GM23338 (cell line): Measurements from ENCODE around the gene NPAS3. TPM values are rescaled to one million over a fixed set of nuclear protein-coding genes. Genes with fewer than 3 reads are reported as not detected.

Source experiments
- ATAC-seq: fragments of 200-7000 bp; cut with Tn5 transposase; 3 replicates; pipeline ENCODE4 v1.9.1; 2020
- DNase-seq: peaks from one replicate; pipeline ENCODE4 v3.0.0-alpha.2; 2015; ENCODE audit warnings: low spot score
- H2AFZ ChIP-seq: fragments of 200-600 bp; sonication (generic); 2 replicates; pipeline ENCODE4 v1.8.0; 2016; ENCODE audit warnings: antibody characterized with exemption, mild to moderate bottlenecking, moderate library complexity
- H3F3A ChIP-seq: fragments of 200-600 bp; sonication (generic); replicated peaks from 2 replicates; pipeline ENCODE4 v1.8.0; 2017; ENCODE audit warnings: antibody characterized with exemption, mixed run types, low read depth
- H3K27ac ChIP-seq: fragments of 200-600 bp; sonication (generic); 2 replicates; pipeline ENCODE4 v1.6.1; 2016; ENCODE audit warnings: low read depth
- H3K27me3 ChIP-seq: fragments of 200-600 bp; sonication (generic); 2 replicates; pipeline ENCODE4 v1.8.0; 2016; ENCODE audit warnings: mild to moderate bottlenecking, mixed run types, moderate library complexity; ENCODE audit not compliant: insufficient read depth
- H3K36me3 ChIP-seq: fragments of 200-600 bp; sonication (generic); 2 replicates; pipeline ENCODE4 v1.8.0; 2016; ENCODE audit warnings: mild to moderate bottlenecking; ENCODE audit not compliant: insufficient read depth
- H3K4me1 ChIP-seq: fragments of 200-600 bp; sonication (generic); 2 replicates; pipeline ENCODE4 v1.8.0; 2016; ENCODE audit warnings: mild to moderate bottlenecking, moderate library complexity; ENCODE audit not compliant: insufficient read depth
- H3K4me2 ChIP-seq: fragments of 200-600 bp; sonication (generic); 2 replicates; pipeline ENCODE4 v1.7.1; 2017; ENCODE audit warnings: mixed run types
- H3K4me3 ChIP-seq: fragments of 200-600 bp; sonication (generic); 2 replicates; pipeline ENCODE4 v1.6.1; 2016; ENCODE audit warnings: mixed run types
- H3K79me2 ChIP-seq: fragments of 200-600 bp; sonication (generic); replicated peaks from 2 replicates; pipeline ENCODE4 v1.8.0; 2017; ENCODE audit warnings: mild to moderate bottlenecking; ENCODE audit not compliant: insufficient read depth
- H3K9me2 ChIP-seq: fragments of 200-600 bp; sonication (generic); 2 replicates; pipeline ENCODE4 v1.8.0; 2017; ENCODE audit not compliant: insufficient read depth
- H4K20me1 ChIP-seq: fragments of 200-600 bp; sonication (generic); replicated peaks from 2 replicates; pipeline ENCODE4 v1.8.0; 2017; ENCODE audit warnings: mild to moderate bottlenecking; ENCODE audit not compliant: insufficient read depth
- H3K27ac Mint-ChIP-seq: 2 replicates; pipeline ENCODE4 v1.8.0; 2020; ENCODE audit warnings: inconsistent platforms, mild to moderate bottlenecking, moderate library complexity, mixed read lengths
- H3K27me3 Mint-ChIP-seq: 3 replicates; pipeline ENCODE4 v1.8.0; 2022; ENCODE audit warnings: low read depth, mild to moderate bottlenecking, moderate library complexity, mixed read lengths, inconsistent platforms; ENCODE audit not compliant: insufficient read depth, poor library complexity
- H3K36me3 Mint-ChIP-seq: 3 replicates; pipeline ENCODE4 v1.8.0; 2021; ENCODE audit warnings: low read depth, mild to moderate bottlenecking, inconsistent platforms, moderate library complexity, mixed read lengths
- H3K4me1 Mint-ChIP-seq: 3 replicates; pipeline ENCODE4 v1.8.0; 2020; ENCODE audit warnings: mild to moderate bottlenecking, inconsistent platforms, mixed read lengths
- H3K4me3 Mint-ChIP-seq: 3 replicates; pipeline ENCODE4 v1.8.0; 2021; ENCODE audit warnings: moderate library complexity, mild to moderate bottlenecking, inconsistent platforms, mixed read lengths
- H3K9me3 Mint-ChIP-seq: 3 replicates; pipeline ENCODE4 v1.8.0; 2020; ENCODE audit warnings: moderate library complexity, mild to moderate bottlenecking, inconsistent platforms, mixed read lengths
- CREB1 ChIP-seq: fragments of 250-450 bp; sonication (Bioruptor Pico); IDR thresholded peaks from 2 replicates; pipeline ENCODE4 v1.5.0; 2020; ENCODE audit warnings: low read depth, mild to moderate bottlenecking, moderate library complexity
- EZH2 ChIP-seq: fragments of 200-600 bp; sonication (generic); IDR thresholded peaks from one replicate; pipeline ENCODE4 v1.8.0; 2017; ENCODE audit warnings: antibody characterized with exemption, mild to moderate bottlenecking, low read depth; ENCODE audit not compliant: unreplicated experiment
- EZH2phosphoT487 ChIP-seq: fragments of 200-600 bp; sonication (generic); IDR thresholded peaks from one replicate; pipeline ENCODE4 v1.8.1; 2018; ENCODE audit warnings: antibody characterized with exemption; ENCODE audit not compliant: unreplicated experiment
- JUNB ChIP-seq: IDR thresholded peaks from one replicate; pipeline ENCODE4 v1.6.1; 2016; ENCODE audit warnings: antibody characterized with exemption; ENCODE audit not compliant: unreplicated experiment
- NANOG ChIP-seq: IDR thresholded peaks from 2 replicates; pipeline ENCODE4 v1.6.1; 2016; ENCODE audit warnings: antibody characterized with exemption, borderline replicate concordance
- POLR2AphosphoS5 ChIP-seq: IDR thresholded peaks from 2 replicates; pipeline ENCODE4 v1.6.1; 2016; ENCODE audit warnings: antibody characterized with exemption, low read depth
- STAT1 ChIP-seq: IDR thresholded peaks from one replicate; pipeline ENCODE4 v1.6.1; 2016; ENCODE audit warnings: antibody characterized with exemption; ENCODE audit not compliant: unreplicated experiment
- ZNF114 ChIP-seq: fragments of 250-450 bp; sonication (Bioruptor Pico); IDR thresholded peaks from 2 replicates; pipeline ENCODE4 v1.5.0; 2020; ENCODE audit warnings: mild to moderate bottlenecking, moderate library complexity
- ZNF331 ChIP-seq: fragments of 250-450 bp; sonication (Bioruptor Pico); IDR thresholded peaks from 2 replicates; pipeline ENCODE4 v1.5.0; 2020; ENCODE audit warnings: low read depth, mild to moderate bottlenecking, moderate library complexity
- polyA plus RNA-seq: library from polyadenylated mRNA; unstranded; fragments of >200 nt; fragmentation: Nextera tagmentation; extraction: Ambion mirVana; gene quantifications from 2 replicates; pipeline ENCODE4 v1.2.1, GENCODE V29; 2016
- total RNA-seq: library from RNA; depleted of rRNA; stranded (reverse); fragments of >200 nt; shearing (Covaris generic); gene quantifications from 2 replicates; pipeline ENCODE4 v1.2.3, GENCODE V29; 2014
- TF ChIP-seq, protein P1 (sequence below): fragments of 250-450 bp; sonication (Bioruptor Pico); IDR thresholded peaks from 2 replicates; pipeline ENCODE4 v1.5.0; 2020; ENCODE audit warnings: mild to moderate bottlenecking, moderate library complexity
- TF ChIP-seq, protein P2 (sequence below): IDR thresholded peaks from one replicate; pipeline ENCODE4 v1.6.1; 2018; ENCODE audit warnings: antibody characterized with exemption; ENCODE audit not compliant: unreplicated experiment
- TF ChIP-seq, protein P3 (sequence below): IDR thresholded peaks from 2 replicates; pipeline ENCODE4 v1.6.1; 2016; ENCODE audit warnings: antibody characterized with exemption
- TF ChIP-seq, protein P4 (sequence below), 2 experiments: fragments of 200-600 bp in 1 of 2; sonication (generic) in 1 of 2; conservative IDR thresholded peaks; 2 replicates each; pipeline versions ENCODE4 v1.5.1 to v1.6.1; 2016 to 2017; ENCODE audit warnings: antibody characterized with exemption in 2 of 2, low read depth in 2 of 2, mild to moderate bottlenecking in 2 of 2, moderate library complexity in 1 of 2

The NPAS3 gene
- total and polyA plus RNA-seq, 2 experiments from 2014 or later, result 0.17 to 0.19 TPM

DNA sequence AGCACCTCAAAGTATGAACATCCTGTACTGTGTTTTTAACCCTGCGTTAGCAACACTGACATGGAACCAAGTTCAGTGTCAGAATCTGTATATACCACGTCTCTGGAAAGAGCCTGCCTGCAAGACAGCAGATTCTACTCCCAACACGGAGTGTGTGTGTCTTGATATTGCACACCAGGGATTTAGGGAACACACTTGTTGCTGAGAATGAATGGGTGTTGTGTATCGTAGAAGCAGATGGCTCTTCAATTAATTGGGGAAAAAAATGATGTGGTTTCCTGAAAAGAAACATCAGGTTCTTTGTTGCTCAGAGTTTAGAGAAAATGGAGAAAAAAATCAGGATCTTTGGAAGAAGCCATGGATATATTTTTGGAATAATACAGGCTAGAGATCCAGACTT is 841.4 kb downstream of the NPAS3 start:
- H3K27ac ChIP-seq, result no peak overlapping the region

More for the DNA sequence above, 841.4 kb downstream of the NPAS3 start:
- Histone ChIP-seq H3F3A (no peaks in the 10 kb centered on the region), H3K27me3 (no peaks in the 10 kb centered on the region), H3K4me2 (no peak overlapping the region), H3K9me2 (peaks cover 5% of the 10 kb centered on the region; the same call in 1 of the 2 replicates), H4K20me1 (no peaks in the 10 kb centered on the region), H3K4me3 (no peak overlapping the region), H3K4me1 (peaks cover 23% of the 10 kb centered on the region), H3K79me2 (no peaks in the 10 kb centered on the region), H2AFZ (no peak overlapping the region), H3K36me3 (no peaks in the 10 kb centered on the region)
- ATAC-seq (no peak), DNase-seq (no peak)
- no peaks in the 10 kb centered on the region for H3K36me3 Mint-ChIP-seq
- TF ChIP-seq EZH2phosphoT487 (no peak), EZH2 (no peak), ZNF331 (CRISPR knock-in tag) (no peak), CREB1 (CRISPR knock-in tag) (no peak), NANOG (no peak), STAT1 (no peak), POLR2AphosphoS5 (no peak), ZNF114 (CRISPR knock-in tag) (no peak), JUNB (no peak)
- TF ChIP-seq, protein P1, sequence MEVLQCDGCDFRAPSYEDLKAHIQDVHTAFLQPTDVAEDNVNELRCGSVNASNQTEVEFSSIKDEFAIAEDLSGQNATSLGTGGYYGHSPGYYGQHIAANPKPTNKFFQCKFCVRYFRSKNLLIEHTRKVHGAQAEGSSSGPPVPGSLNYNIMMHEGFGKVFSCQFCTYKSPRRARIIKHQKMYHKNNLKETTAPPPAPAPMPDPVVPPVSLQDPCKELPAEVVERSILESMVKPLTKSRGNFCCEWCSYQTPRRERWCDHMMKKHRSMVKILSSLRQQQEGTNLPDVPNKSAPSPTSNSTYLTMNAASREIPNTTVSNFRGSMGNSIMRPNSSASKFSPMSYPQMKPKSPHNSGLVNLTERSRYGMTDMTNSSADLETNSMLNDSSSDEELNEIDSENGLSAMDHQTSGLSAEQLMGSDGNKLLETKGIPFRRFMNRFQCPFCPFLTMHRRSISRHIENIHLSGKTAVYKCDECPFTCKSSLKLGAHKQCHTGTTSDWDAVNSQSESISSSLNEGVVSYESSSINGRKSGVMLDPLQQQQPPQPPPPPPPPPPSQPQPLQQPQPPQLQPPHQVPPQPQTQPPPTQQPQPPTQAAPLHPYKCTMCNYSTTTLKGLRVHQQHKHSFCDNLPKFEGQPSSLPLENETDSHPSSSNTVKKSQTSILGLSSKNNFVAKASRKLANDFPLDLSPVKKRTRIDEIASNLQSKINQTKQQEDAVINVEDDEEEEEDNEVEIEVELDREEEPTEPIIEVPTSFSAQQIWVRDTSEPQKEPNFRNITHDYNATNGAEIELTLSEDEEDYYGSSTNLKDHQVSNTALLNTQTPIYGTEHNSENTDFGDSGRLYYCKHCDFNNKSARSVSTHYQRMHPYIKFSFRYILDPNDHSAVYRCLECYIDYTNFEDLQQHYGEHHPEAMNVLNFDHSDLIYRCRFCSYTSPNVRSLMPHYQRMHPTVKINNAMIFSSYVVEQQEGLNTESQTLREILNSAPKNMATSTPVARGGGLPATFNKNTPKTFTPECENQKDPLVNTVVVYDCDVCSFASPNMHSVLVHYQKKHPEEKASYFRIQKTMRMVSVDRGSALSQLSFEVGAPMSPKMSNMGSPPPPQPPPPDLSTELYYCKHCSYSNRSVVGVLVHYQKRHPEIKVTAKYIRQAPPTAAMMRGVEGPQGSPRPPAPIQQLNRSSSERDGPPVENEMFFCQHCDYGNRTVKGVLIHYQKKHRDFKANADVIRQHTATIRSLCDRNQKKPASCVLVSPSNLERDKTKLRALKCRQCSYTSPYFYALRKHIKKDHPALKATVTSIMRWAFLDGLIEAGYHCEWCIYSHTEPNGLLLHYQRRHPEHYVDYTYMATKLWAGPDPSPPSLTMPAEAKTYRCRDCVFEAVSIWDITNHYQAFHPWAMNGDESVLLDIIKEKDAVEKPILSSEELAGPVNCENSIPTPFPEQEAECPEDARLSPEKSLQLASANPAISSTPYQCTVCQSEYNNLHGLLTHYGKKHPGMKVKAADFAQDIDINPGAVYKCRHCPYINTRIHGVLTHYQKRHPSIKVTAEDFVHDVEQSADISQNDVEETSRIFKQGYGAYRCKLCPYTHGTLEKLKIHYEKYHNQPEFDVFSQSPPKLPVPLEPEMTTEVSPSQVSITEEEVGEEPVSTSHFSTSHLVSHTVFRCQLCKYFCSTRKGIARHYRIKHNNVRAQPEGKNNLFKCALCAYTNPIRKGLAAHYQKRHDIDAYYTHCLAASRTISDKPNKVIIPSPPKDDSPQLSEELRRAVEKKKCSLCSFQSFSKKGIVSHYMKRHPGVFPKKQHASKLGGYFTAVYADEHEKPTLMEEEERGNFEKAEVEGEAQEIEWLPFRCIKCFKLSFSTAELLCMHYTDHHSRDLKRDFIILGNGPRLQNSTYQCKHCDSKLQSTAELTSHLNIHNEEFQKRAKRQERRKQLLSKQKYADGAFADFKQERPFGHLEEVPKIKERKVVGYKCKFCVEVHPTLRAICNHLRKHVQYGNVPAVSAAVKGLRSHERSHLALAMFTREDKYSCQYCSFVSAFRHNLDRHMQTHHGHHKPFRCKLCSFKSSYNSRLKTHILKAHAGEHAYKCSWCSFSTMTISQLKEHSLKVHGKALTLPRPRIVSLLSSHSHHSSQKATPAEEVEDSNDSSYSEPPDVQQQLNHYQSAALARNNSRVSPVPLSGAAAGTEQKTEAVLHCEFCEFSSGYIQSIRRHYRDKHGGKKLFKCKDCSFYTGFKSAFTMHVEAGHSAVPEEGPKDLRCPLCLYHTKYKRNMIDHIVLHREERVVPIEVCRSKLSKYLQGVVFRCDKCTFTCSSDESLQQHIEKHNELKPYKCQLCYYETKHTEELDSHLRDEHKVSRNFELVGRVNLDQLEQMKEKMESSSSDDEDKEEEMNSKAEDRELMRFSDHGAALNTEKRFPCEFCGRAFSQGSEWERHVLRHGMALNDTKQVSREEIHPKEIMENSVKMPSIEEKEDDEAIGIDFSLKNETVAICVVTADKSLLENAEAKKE (CRISPR knock-in tag), result no peak
- TF ChIP-seq, protein P2, sequence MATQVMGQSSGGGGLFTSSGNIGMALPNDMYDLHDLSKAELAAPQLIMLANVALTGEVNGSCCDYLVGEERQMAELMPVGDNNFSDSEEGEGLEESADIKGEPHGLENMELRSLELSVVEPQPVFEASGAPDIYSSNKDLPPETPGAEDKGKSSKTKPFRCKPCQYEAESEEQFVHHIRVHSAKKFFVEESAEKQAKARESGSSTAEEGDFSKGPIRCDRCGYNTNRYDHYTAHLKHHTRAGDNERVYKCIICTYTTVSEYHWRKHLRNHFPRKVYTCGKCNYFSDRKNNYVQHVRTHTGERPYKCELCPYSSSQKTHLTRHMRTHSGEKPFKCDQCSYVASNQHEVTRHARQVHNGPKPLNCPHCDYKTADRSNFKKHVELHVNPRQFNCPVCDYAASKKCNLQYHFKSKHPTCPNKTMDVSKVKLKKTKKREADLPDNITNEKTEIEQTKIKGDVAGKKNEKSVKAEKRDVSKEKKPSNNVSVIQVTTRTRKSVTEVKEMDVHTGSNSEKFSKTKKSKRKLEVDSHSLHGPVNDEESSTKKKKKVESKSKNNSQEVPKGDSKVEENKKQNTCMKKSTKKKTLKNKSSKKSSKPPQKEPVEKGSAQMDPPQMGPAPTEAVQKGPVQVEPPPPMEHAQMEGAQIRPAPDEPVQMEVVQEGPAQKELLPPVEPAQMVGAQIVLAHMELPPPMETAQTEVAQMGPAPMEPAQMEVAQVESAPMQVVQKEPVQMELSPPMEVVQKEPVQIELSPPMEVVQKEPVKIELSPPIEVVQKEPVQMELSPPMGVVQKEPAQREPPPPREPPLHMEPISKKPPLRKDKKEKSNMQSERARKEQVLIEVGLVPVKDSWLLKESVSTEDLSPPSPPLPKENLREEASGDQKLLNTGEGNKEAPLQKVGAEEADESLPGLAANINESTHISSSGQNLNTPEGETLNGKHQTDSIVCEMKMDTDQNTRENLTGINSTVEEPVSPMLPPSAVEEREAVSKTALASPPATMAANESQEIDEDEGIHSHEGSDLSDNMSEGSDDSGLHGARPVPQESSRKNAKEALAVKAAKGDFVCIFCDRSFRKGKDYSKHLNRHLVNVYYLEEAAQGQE, result no peak
- TF ChIP-seq, protein P3, sequence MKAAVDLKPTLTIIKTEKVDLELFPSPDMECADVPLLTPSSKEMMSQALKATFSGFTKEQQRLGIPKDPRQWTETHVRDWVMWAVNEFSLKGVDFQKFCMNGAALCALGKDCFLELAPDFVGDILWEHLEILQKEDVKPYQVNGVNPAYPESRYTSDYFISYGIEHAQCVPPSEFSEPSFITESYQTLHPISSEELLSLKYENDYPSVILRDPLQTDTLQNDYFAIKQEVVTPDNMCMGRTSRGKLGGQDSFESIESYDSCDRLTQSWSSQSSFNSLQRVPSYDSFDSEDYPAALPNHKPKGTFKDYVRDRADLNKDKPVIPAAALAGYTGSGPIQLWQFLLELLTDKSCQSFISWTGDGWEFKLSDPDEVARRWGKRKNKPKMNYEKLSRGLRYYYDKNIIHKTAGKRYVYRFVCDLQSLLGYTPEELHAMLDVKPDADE, result no peak
- TF ChIP-seq, protein P4, sequence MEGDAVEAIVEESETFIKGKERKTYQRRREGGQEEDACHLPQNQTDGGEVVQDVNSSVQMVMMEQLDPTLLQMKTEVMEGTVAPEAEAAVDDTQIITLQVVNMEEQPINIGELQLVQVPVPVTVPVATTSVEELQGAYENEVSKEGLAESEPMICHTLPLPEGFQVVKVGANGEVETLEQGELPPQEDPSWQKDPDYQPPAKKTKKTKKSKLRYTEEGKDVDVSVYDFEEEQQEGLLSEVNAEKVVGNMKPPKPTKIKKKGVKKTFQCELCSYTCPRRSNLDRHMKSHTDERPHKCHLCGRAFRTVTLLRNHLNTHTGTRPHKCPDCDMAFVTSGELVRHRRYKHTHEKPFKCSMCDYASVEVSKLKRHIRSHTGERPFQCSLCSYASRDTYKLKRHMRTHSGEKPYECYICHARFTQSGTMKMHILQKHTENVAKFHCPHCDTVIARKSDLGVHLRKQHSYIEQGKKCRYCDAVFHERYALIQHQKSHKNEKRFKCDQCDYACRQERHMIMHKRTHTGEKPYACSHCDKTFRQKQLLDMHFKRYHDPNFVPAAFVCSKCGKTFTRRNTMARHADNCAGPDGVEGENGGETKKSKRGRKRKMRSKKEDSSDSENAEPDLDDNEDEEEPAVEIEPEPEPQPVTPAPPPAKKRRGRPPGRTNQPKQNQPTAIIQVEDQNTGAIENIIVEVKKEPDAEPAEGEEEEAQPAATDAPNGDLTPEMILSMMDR (conservative IDR thresholded peaks at IDR 0.05; ENCODE audit: low read depth in 2 of 2), result no peak
- H3K27me3 Mint-ChIP-seq, result peaks cover 2% of the 10 kb centered on the region
- no peak overlapping the region for H3K27ac Mint-ChIP-seq
- H3K9me3 Mint-ChIP-seq, result no peaks in the 10 kb centered on the region
- peaks cover 17% of the 10 kb centered on the region; the same call in 2 of the 3 replicates for H3K4me1 Mint-ChIP-seq
- no peak overlapping the region for H3K4me3 Mint-ChIP-seq
